ENCODE data around the gene GPN2. TPM values are rescaled to one million over a fixed set of nuclear protein-coding genes. Genes with fewer than 3 reads are reported as not detected.

Gene GPN2
- total RNA-seq, 2 donors from 2014 or later, result 32.6 to 38.5 TPM

GRCh38 chr1:26861889-26862378 is 28.1 kb downstream of the GPN2 start:
- TF ChIP-seq, protein P1, sequence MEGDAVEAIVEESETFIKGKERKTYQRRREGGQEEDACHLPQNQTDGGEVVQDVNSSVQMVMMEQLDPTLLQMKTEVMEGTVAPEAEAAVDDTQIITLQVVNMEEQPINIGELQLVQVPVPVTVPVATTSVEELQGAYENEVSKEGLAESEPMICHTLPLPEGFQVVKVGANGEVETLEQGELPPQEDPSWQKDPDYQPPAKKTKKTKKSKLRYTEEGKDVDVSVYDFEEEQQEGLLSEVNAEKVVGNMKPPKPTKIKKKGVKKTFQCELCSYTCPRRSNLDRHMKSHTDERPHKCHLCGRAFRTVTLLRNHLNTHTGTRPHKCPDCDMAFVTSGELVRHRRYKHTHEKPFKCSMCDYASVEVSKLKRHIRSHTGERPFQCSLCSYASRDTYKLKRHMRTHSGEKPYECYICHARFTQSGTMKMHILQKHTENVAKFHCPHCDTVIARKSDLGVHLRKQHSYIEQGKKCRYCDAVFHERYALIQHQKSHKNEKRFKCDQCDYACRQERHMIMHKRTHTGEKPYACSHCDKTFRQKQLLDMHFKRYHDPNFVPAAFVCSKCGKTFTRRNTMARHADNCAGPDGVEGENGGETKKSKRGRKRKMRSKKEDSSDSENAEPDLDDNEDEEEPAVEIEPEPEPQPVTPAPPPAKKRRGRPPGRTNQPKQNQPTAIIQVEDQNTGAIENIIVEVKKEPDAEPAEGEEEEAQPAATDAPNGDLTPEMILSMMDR (conservative IDR thresholded peaks at IDR 0.05), result no peak
- H3K9ac ChIP-seq (ENCODE audit: extremely low read depth, low read length, poor library complexity, severe bottlenecking), result no peak overlapping the region
- no peaks in the 10 kb centered on the region for H3K9me3 Mint-ChIP-seq
- H3K4me3 ChIP-seq (ENCODE audit: low read length), result no peak overlapping the region
- H3K4me1 Mint-ChIP-seq, result peaks cover 9% of the 10 kb centered on the region
- H3K9me3 ChIP-seq (ENCODE audit: control insufficient read depth, low read length), result no peaks in the 10 kb centered on the region
- H3K27ac Mint-ChIP-seq, result peak overlapping the region; percentile 70
- WGBS, 2 experiments (ENCODE audit: insufficient coverage in 1 of 2, insufficient read length in 1 of 2), result 91 to 95% methylated on average over 5 to 7 of the region's 7 CpGs
- no peaks in the 10 kb centered on the region for H3K4me1 ChIP-seq (ENCODE audit: control insufficient read depth, insufficient read depth, low read length)
- H3K4me3 Mint-ChIP-seq, result no peak overlapping the region
- no peaks in the 10 kb centered on the region for H3K36me3 ChIP-seq (ENCODE audit: control insufficient read depth, insufficient read depth, low read length)
- DNase-seq, result no peak
- no peaks in the 10 kb centered on the region for H3K36me3 Mint-ChIP-seq (ENCODE audit: low read depth)
- H3K27me3 Mint-ChIP-seq (ENCODE audit: insufficient read depth), result peaks cover 13% of the 10 kb centered on the region
- no peak overlapping the region for H3K27ac ChIP-seq (ENCODE audit: low read depth, low read length)
- no peaks in the 10 kb centered on the region for H3K27me3 ChIP-seq (ENCODE audit: control insufficient read depth, insufficient read depth, low read length, poor library complexity, severe bottlenecking)

DNA sequence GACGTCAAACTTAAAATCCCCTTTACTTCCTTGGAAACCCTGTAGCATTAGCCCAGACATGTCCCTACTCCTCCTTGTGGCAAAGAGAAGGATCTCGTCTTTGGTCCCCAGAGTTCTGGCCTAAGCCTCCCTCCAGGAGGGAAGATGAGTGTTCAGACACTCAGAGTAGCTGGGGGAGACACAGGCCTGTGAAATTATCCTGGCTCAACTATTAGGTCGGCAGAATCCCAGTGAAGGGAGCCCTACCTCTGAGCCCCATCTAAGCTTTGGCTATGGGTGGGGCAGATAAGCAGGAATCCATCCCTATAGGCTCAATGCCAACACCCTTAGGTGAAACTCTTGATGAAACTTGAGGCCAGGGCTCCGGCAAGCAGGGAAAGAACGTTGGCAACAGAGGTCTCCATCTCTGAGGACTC is 28.8 kb downstream of the GPN2 start:
- TF ChIP-seq, protein P1 (conservative IDR thresholded peaks at IDR 0.05), result peak; percentile 68
- peaks cover 13% of the 10 kb centered on the region for H3K27me3 Mint-ChIP-seq (ENCODE audit: insufficient read depth)
- no peak overlapping the region for H3K4me3 Mint-ChIP-seq
- no peaks in the 10 kb centered on the region for H3K27me3 ChIP-seq (ENCODE audit: control insufficient read depth, insufficient read depth, low read length, poor library complexity, severe bottlenecking)
- no peak overlapping the region for H3K27ac ChIP-seq (ENCODE audit: low read depth, low read length)
- H3K27ac Mint-ChIP-seq, result no peak overlapping the region
- peak; percentile 68 for DNase-seq
- no peaks in the 10 kb centered on the region for H3K36me3 Mint-ChIP-seq (ENCODE audit: low read depth)
- H3K9me3 Mint-ChIP-seq, result no peaks in the 10 kb centered on the region
- no peaks in the 10 kb centered on the region for H3K36me3 ChIP-seq (ENCODE audit: control insufficient read depth, insufficient read depth, low read length)
- H3K4me1 Mint-ChIP-seq, result peaks cover 16% of the 10 kb centered on the region
- no peak overlapping the region for H3K9ac ChIP-seq (ENCODE audit: extremely low read depth, low read length, poor library complexity, severe bottlenecking)
- H3K4me3 ChIP-seq (ENCODE audit: low read length), result no peak overlapping the region
- H3K9me3 ChIP-seq (ENCODE audit: control insufficient read depth, low read length), result no peaks in the 10 kb centered on the region
- no peaks in the 10 kb centered on the region for H3K4me1 ChIP-seq (ENCODE audit: control insufficient read depth, insufficient read depth, low read length)
- 75 to 85% methylated on average over 4 to 5 of the region's 5 CpGs for WGBS, 2 experiments (ENCODE audit: insufficient coverage in 1 of 2, insufficient read length in 1 of 2)

DNA sequence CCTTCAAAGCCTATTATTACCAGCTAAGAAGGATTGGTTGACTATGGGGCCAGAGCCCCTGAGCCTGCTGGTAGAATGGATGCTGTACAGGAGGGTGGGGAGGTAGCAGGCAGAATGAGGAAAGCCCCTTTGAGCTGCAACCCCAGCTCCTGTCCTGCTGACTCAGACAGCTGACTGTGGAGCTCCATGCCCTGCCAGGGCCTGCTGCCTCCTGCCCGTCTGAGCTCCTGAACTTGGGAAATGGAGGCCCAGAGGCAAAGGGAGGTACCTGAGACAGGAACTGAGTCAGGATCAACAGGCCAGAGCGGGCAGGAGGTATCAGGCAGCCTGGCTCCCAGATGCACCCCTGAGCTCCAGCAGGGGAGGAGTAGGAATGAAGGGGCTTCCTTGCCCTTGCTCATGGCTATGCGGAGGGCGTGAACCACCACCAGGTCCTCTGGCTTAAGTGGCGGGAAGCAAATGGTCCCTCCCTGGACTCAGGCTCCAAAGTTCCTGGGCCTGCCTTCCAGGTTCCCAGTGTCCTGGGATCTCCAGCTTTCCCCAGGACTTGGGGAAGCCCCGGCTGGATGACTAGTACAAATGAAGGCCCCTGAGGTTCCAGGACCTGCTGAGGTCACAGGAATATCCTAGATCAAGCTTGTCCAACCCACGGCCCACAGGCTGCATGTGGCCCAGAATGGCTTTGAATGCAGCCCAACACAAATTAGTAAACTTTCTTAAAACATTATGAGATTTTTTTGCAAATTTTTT is 31.0 kb downstream of the GPN2 start:
- Histone ChIP-seq H3K4me3 (ENCODE audit: low read length) (no peak overlapping the region), H3K27ac (ENCODE audit: low read depth, low read length) (no peak overlapping the region), H3K4me1 (ENCODE audit: control insufficient read depth, insufficient read depth, low read length) (no peaks in the 10 kb centered on the region), H3K36me3 (ENCODE audit: control insufficient read depth, insufficient read depth, low read length) (peaks cover 4% of the 10 kb centered on the region), H3K9ac (ENCODE audit: extremely low read depth, low read length, poor library complexity, severe bottlenecking) (no peak overlapping the region), H3K9me3 (ENCODE audit: control insufficient read depth, low read length) (no peaks in the 10 kb centered on the region), H3K27me3 (ENCODE audit: control insufficient read depth, insufficient read depth, low read length, poor library complexity, severe bottlenecking) (no peaks in the 10 kb centered on the region)
- peaks cover 10% of the 10 kb centered on the region for H3K27me3 Mint-ChIP-seq (ENCODE audit: insufficient read depth)
- H3K27ac Mint-ChIP-seq, result no peak overlapping the region
- WGBS, 2 experiments (ENCODE audit: insufficient coverage in 1 of 2, insufficient read length in 1 of 2), result 93 to 100% methylated on average over 4 to 7 of the region's 7 CpGs
- peaks cover 13% of the 10 kb centered on the region for H3K4me1 Mint-ChIP-seq
- H3K9me3 Mint-ChIP-seq, result no peaks in the 10 kb centered on the region
- no peak overlapping the region for H3K4me3 Mint-ChIP-seq
- no peak for DNase-seq
- H3K36me3 Mint-ChIP-seq (ENCODE audit: low read depth), result peaks cover 7% of the 10 kb centered on the region
- TF ChIP-seq, protein P1 (conservative IDR thresholded peaks at IDR 0.05), result no peak
